RWPE2 (cell line): ENCODE measurements around the gene COPE.

Experiments
- ATAC-seq: fragments of 200-7000 bp; cut with Tn5 transposase; 3 replicates; pipeline ENCODE4 v1.9.1; 2021; ENCODE audit warnings: low read depth
- DNase-seq: peaks from one replicate; pipeline ENCODE4 v3.0.0-alpha.2; 2020; ENCODE audit warnings: low spot score
- H3K27ac ChIP-seq: fragments of 450-650 bp; 2 replicates; pipeline ENCODE4 v1.5.1; 2017; ENCODE audit warnings: mild to moderate bottlenecking; ENCODE audit not compliant: poor library complexity, severe bottlenecking
- H3K27me3 ChIP-seq: fragments of 250-450 bp; sonication (Bioruptor Pico); 2 replicates; pipeline ENCODE4 v1.5.1; 2021; ENCODE audit warnings: mild to moderate bottlenecking, moderate library complexity; ENCODE audit not compliant: insufficient read depth, poor library complexity, severe bottlenecking
- H3K36me3 ChIP-seq: fragments of 250-450 bp; sonication (Bioruptor Pico); 2 replicates; pipeline ENCODE4 v1.5.1; 2020; ENCODE audit warnings: low read depth, mild to moderate bottlenecking, moderate library complexity
- H3K4me1 ChIP-seq: fragments of 250-450 bp; sonication (Bioruptor Pico); 2 replicates; pipeline ENCODE4 v1.5.1; 2021; ENCODE audit warnings: mild to moderate bottlenecking, moderate library complexity; ENCODE audit not compliant: insufficient read depth, poor library complexity, severe bottlenecking
- H3K4me3 ChIP-seq: fragments of 250-450 bp; sonication (Bioruptor Pico); 2 replicates; pipeline ENCODE4 v1.5.1; 2021; ENCODE audit warnings: mild to moderate bottlenecking, moderate library complexity; ENCODE audit not compliant: severe bottlenecking
- H3K9me3 ChIP-seq: fragments of 250-450 bp; sonication (Bioruptor Pico); 2 replicates; pipeline ENCODE4 v1.5.1; 2021; ENCODE audit warnings: mild to moderate bottlenecking, moderate library complexity; ENCODE audit not compliant: severe bottlenecking
- TF ChIP-seq, protein P1 (sequence below): fragments of 450-650 bp; IDR thresholded peaks from one replicate; pipeline ENCODE4 v1.5.1; 2017; ENCODE audit warnings: mild to moderate bottlenecking, moderate library complexity; ENCODE audit not compliant: poor library complexity, severe bottlenecking

The COPE gene

DNA sequence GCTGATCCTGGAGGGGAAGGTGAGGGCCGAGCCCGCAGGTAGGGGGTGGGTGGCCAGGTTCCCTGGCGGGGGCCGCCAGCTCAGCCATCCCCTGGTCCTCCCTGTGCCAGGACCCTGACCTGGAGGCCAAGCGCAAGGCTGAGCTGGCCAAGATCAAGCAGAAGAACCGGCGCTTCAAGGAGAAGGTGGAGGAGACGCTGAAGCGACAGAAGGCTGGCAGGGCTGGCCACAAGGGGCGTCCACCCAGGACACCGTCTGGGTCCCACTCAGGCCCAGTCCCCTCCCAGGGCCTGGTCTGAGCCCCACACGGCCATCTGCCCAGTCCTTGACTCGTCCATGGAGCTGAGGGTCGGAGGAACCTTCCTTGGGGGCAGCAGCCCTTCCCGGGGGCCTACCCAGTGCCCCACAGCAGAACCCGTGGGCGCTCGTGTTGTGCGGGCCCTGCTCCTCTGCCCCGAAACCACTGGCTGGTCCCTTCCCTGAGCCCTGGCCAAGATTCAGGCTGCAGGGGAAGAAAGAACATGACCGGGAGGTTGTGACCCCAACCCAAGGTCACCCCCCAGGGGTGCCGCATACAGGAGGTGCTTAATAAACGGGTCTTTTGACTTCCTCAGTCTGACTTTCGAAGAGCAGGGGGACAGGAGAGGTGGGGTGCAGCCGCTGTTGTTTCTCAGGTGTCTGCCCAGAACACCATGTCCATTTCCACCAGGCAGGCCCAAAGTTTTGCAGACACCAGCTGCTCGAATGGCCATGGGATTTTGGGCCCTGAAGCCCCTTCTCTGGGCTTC lies 9.0 kb upstream of the COPE start:
- H3K4me1 ChIP-seq, result no peaks in the 10 kb centered on the region
- TF ChIP-seq, protein P1, sequence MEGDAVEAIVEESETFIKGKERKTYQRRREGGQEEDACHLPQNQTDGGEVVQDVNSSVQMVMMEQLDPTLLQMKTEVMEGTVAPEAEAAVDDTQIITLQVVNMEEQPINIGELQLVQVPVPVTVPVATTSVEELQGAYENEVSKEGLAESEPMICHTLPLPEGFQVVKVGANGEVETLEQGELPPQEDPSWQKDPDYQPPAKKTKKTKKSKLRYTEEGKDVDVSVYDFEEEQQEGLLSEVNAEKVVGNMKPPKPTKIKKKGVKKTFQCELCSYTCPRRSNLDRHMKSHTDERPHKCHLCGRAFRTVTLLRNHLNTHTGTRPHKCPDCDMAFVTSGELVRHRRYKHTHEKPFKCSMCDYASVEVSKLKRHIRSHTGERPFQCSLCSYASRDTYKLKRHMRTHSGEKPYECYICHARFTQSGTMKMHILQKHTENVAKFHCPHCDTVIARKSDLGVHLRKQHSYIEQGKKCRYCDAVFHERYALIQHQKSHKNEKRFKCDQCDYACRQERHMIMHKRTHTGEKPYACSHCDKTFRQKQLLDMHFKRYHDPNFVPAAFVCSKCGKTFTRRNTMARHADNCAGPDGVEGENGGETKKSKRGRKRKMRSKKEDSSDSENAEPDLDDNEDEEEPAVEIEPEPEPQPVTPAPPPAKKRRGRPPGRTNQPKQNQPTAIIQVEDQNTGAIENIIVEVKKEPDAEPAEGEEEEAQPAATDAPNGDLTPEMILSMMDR, result no peak
- ATAC-seq, result no peak
- DNase-seq, result no peak
- no peak overlapping the region for H3K27ac ChIP-seq
- H3K27me3 ChIP-seq, result no peaks in the 10 kb centered on the region
- H3K9me3 ChIP-seq, result no peaks in the 10 kb centered on the region
- H3K4me3 ChIP-seq, result no peak overlapping the region
- H3K36me3 ChIP-seq, result peaks cover 87% of the 10 kb centered on the region

DNA sequence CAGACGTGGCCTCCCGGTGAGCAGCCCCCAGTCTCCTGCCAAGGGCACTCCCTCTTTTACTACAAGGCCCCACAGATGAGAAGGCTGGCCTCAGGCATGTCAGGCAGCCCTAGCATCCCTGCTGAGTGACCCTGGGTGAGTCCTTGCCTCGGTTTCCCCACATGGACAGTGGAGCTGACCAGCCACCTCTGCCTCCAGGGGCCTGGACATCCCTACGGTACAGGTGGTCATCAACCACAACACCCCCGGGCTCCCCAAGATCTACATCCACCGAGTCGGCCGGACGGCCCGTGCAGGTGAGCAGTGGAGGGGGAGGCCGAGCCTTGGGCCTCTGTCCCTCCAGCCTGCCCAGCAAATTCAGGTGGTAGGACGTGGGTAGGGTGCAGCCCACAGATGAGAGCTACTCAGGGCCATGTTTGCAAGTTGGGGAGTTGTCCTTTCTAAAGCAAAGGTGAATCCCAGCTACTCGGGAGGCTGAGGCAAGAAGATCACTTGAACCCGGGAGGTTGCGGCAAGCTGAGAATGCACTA lies 5.6 kb upstream of the COPE start:
- no peak for DNase-seq

DNA sequence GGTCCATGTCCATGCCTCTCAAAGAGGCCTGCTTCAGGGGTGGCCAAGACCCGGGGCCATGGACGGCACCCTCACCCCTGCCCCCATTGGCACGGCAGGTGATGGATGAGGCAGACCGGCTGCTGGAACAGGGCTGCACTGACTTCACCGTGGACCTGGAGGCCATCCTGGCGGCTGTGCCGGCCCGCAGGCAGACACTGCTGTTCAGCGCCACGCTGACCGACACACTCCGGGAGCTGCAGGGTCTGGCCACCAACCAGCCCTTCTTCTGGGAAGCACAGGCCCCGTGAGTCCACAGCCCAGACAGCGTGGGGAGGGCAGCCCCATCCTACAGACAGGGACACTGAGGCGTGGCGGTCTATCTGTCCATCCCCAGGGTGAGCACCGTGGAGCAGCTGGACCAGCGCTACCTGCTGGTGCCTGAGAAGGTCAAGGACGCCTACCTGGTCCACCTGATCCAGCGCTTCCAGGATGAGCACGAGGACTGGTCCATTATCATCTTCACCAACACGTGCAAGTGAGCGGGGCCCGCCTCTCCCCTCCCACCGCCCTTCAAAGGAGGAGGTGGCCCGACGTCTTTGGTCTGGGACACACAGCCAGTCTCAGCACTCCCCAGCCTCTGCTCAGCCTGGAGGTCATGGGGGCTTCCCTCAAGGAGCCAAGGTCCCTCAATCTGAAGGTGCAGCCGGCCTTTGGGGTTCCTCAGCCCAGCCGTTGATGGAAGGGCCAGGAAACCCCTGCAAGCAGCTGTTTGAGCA lies 3.2 kb upstream of the COPE start:
- ATAC-seq, result no peak
- Histone ChIP-seq H3K9me3 (no peaks in the 10 kb centered on the region), H3K4me3 (no peak overlapping the region), H3K36me3 (peaks cover 58% of the 10 kb centered on the region), H3K4me1 (no peaks in the 10 kb centered on the region), H3K27ac (no peak overlapping the region), H3K27me3 (no peaks in the 10 kb centered on the region)
- DNase-seq, result no peak
- TF ChIP-seq, protein P1, result no peak

More for the DNA sequence above, 5.6 kb upstream of the COPE start:
- no peak overlapping the region for H3K27ac ChIP-seq
- no peaks in the 10 kb centered on the region for H3K4me1 ChIP-seq
- TF ChIP-seq, protein P1, result no peak
- H3K27me3 ChIP-seq, result no peaks in the 10 kb centered on the region
- no peak for ATAC-seq
- H3K36me3 ChIP-seq, result peaks cover 78% of the 10 kb centered on the region
- H3K4me3 ChIP-seq, result no peak overlapping the region
- H3K9me3 ChIP-seq, result no peaks in the 10 kb centered on the region

DNA sequence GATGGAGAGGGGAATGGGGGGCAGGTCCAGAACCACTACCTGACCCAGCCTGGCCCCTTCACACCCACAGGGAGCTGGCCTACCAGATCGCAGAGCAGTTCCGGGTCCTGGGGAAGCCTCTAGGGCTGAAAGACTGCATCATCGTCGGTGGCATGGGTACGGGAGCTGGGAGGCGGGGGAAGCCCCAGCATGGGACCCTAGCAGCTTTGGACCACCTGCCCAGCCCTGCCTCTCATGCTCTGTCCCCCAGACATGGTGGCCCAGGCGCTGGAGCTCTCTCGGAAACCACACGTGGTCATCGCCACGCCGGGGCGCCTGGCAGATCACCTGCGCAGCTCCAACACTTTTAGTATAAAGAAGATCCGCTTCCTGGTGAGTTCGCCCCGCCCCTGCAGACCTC lies 2.4 kb upstream of the COPE start:
- no peaks in the 10 kb centered on the region for H3K9me3 ChIP-seq
- no peak for DNase-seq
- no peak for ATAC-seq
- TF ChIP-seq, protein P1, result no peak
- no peak overlapping the region for H3K4me3 ChIP-seq
- H3K27me3 ChIP-seq, result no peaks in the 10 kb centered on the region
- no peak overlapping the region for H3K27ac ChIP-seq
- H3K36me3 ChIP-seq, result peaks cover 51% of the 10 kb centered on the region
- no peaks in the 10 kb centered on the region for H3K4me1 ChIP-seq
